ENCODE results near the gene TFEB.

GRCh38 chr6:41640426-41640825, 95.0 kb downstream of the TFEB start:
- TF ChIP-seq CTCF (IDR thresholded peaks at IDR 0.05) (no peak), POLR2A (IDR thresholded peaks at IDR 0.05) (no peak)

Measured in ovary (tissue), 3 donors.